PC-3 (cell line): ENCODE data around the gene GPR12. TPM values are rescaled to one million over a fixed set of nuclear protein-coding genes. Genes with fewer than 3 reads are reported as not detected.

Experiments
- ATAC-seq: fragments of 200-7000 bp; cut with Tn5 transposase; 2 replicates; pipeline ENCODE4 v1.9.1; 2020; ENCODE audit warnings: mild to moderate bottlenecking, moderate library complexity
- BruUV-seq: library from RNA; stranded (reverse); fragments of 400-500 nt; replicated peaks from 2 replicates; lab custom pipeline; 2021; lab: Mats Ljungman, UMichigan
- CTCF ChIA-PET: fragments of 300-600 bp; sonication (Branson Sonifier 250); formaldehyde crosslinking; loops from one replicate; lab custom pipeline; 2022; ENCODE audit warnings: antibody characterized with exemption; lab: Charles Lee
- POLR2A ChIA-PET: fragments of 300-600 bp; sonication (Branson Sonifier 250); formaldehyde crosslinking; loops from one replicate; lab custom pipeline; 2022; ENCODE audit warnings: antibody characterized with exemption; ENCODE audit not compliant: unreplicated experiment; lab: Charles Lee
- DNase-seq: peaks from one replicate; pipeline ENCODE4 v3.0.0-alpha.2; 2015
- H2AFZ ChIP-seq: fragments of 300-600 bp; sonication (generic); 2 replicates; pipeline ENCODE4 v1.6.0; 2016; ENCODE audit warnings: antibody characterized with exemption, low read length
- H3F3A ChIP-seq: fragments of 300-600 bp; sonication (generic); one replicate; pipeline ENCODE4 v1.6.0; 2017; ENCODE audit warnings: antibody characterized with exemption, low read length, control low read depth, mild to moderate bottlenecking; ENCODE audit not compliant: unreplicated experiment
- H3K27ac ChIP-seq: fragments of 300-600 bp; sonication (generic); 2 replicates; pipeline ENCODE4 v1.5.1; 2016; ENCODE audit warnings: mild to moderate bottlenecking, low read length
- H3K27me3 ChIP-seq: fragments of 300-600 bp; sonication (generic); 2 replicates; pipeline ENCODE4 v1.6.1; 2016; ENCODE audit warnings: low read length, mixed read lengths
- H3K36me3 ChIP-seq: fragments of 300-600 bp; sonication (generic); 2 replicates; pipeline ENCODE4 v1.6.1; 2016; ENCODE audit warnings: low read depth, mixed run types, low read length, mixed read lengths
- H3K4me1 ChIP-seq: fragments of 300-600 bp; sonication (generic); 2 replicates; pipeline ENCODE4 v1.5.1; 2016; ENCODE audit warnings: low read length; ENCODE audit not compliant: insufficient read depth
- H3K4me2 ChIP-seq: fragments of 300-600 bp; sonication (generic); 2 replicates; pipeline ENCODE4 v1.6.0; 2016; ENCODE audit warnings: low read length
- H3K4me3 ChIP-seq: fragments of 300-600 bp; sonication (generic); 2 replicates; pipeline ENCODE4 v1.5.1; 2016; ENCODE audit warnings: mild to moderate bottlenecking, low read length, mixed read lengths
- H3K79me2 ChIP-seq: fragments of 300-600 bp; sonication (generic); 2 replicates; pipeline ENCODE4 v1.6.1; 2017; ENCODE audit warnings: low read length, mixed read lengths
- H3K9ac ChIP-seq: fragments of 300-600 bp; sonication (generic); 2 replicates; pipeline ENCODE4 v1.6.0; 2016; ENCODE audit warnings: mild to moderate bottlenecking, low read length
- H3K9me2 ChIP-seq: fragments of 300-600 bp; sonication (generic); replicated peaks from 2 replicates; pipeline ENCODE4 v1.6.1; 2016; ENCODE audit warnings: mixed run types, low read length, mixed read lengths
- H3K9me3 ChIP-seq: fragments of 300-600 bp; sonication (generic); 2 replicates; pipeline ENCODE4 v1.6.1; 2016; ENCODE audit warnings: low read length, mixed read lengths
- H4K20me1 ChIP-seq: fragments of 300-600 bp; sonication (generic); 2 replicates; pipeline ENCODE4 v1.6.1; 2016; ENCODE audit warnings: low read length, mixed read lengths
- EZH2 ChIP-seq: fragments of 300-600 bp; sonication (generic); IDR thresholded peaks from one replicate; pipeline ENCODE4 v1.6.1; 2017; ENCODE audit warnings: antibody characterized with exemption, mild to moderate bottlenecking, low read length; ENCODE audit not compliant: unreplicated experiment
- EZH2phosphoT487 ChIP-seq: fragments of 300-600 bp; sonication (generic); IDR thresholded peaks from 2 replicates; pipeline ENCODE4 v1.6.1; 2018; ENCODE audit warnings: mild to moderate bottlenecking, antibody characterized with exemption, low read length, borderline replicate concordance
- intact Hi-C: fragments of 100-400 bp; cut with micrococcal nuclease; formaldehyde crosslinking; loops from 2 replicates; pipeline ENCODE4 v1.9.0; 2023
- total RNA-seq: library from RNA; depleted of rRNA; stranded (reverse); fragments of >200 nt; gene quantifications from 2 replicates; pipeline ENCODE4 v1.2.3, GENCODE V29; 2014
- TF ChIP-seq, protein P1 (sequence below): fragments of 300-600 bp; sonication (generic); conservative IDR thresholded peaks from 2 replicates; pipeline ENCODE4 v1.5.1; 2017; ENCODE audit warnings: antibody characterized with exemption, low read depth, mild to moderate bottlenecking, low read length

GPR12 gene
- total RNA-seq, 1 experiment from 2014 or later, result not detected

DNA sequence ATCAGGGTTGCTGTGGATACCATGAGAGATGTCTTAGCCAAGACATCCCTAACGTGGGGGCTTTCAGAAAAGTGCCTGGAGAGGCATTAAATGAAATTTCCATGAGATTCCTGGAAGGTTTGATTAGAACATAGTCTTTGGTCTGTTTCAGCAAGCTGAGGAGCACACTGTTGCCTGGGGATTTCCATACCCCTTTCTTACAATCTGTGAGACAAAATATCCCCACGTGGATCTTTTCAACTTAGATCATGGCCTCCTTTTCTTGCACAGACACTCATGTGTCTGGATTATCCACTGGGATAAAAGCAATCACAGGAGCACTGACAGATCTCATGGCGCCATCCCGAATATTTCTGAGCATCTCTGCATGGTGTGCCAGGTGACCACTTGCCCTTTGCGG is 41.7 kb downstream of the GPR12 start:
- POLR2A ChIA-PET, result no interaction called here
- no peaks in the 10 kb centered on the region for H3K36me3 ChIP-seq
- H3K4me1 ChIP-seq, result no peaks in the 10 kb centered on the region
- no peak for DNase-seq
- no peaks in the 10 kb centered on the region for H3K9me2 ChIP-seq
- TF ChIP-seq EZH2phosphoT487 (no peak), EZH2 (no peak)
- TF ChIP-seq, protein P1, sequence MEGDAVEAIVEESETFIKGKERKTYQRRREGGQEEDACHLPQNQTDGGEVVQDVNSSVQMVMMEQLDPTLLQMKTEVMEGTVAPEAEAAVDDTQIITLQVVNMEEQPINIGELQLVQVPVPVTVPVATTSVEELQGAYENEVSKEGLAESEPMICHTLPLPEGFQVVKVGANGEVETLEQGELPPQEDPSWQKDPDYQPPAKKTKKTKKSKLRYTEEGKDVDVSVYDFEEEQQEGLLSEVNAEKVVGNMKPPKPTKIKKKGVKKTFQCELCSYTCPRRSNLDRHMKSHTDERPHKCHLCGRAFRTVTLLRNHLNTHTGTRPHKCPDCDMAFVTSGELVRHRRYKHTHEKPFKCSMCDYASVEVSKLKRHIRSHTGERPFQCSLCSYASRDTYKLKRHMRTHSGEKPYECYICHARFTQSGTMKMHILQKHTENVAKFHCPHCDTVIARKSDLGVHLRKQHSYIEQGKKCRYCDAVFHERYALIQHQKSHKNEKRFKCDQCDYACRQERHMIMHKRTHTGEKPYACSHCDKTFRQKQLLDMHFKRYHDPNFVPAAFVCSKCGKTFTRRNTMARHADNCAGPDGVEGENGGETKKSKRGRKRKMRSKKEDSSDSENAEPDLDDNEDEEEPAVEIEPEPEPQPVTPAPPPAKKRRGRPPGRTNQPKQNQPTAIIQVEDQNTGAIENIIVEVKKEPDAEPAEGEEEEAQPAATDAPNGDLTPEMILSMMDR, result no peak
- no peaks in the 10 kb centered on the region for H4K20me1 ChIP-seq
- intact Hi-C loops, result no loop called here
- no peak overlapping the region for H3K4me2 ChIP-seq
- no TSS peak for BruUV-seq
- CTCF ChIA-PET, result no interaction called here
- no peak for ATAC-seq
- no peaks in the 10 kb centered on the region for H3K79me2 ChIP-seq
- no peak overlapping the region for H3K4me3 ChIP-seq
- H3K9ac ChIP-seq, result no peak overlapping the region
- no peaks in the 10 kb centered on the region for H3K9me3 ChIP-seq
- H3K27me3 ChIP-seq, result peaks cover 30% of the 10 kb centered on the region; the same call in 1 of the 2 replicates
- H2AFZ ChIP-seq, result no peak overlapping the region
- no peaks in the 10 kb centered on the region for H3F3A ChIP-seq
- H3K27ac ChIP-seq, result no peak overlapping the region

DNA sequence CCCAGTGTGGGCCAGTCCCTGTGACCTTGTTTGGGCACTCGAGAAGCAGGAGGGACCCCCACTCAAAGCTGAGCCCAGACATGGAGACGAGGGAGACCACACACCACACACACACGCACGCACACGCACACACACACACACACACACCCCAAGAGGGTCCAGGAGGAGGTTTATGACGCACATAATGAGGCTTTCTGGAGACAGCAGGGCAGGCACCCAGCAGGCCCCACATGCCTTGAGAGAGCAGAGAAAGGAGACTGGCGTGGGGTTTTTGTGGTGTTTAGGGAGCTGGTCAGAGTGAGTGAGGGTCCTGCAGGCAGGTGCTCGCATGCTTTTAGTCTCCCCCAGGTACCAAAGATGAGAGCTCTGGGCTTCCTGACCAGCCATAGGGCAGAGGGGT is 42.4 kb downstream of the GPR12 start:
- H3F3A ChIP-seq, result no peaks in the 10 kb centered on the region
- no peak overlapping the region for H3K27ac ChIP-seq
- no peak overlapping the region for H2AFZ ChIP-seq
- H3K36me3 ChIP-seq, result no peaks in the 10 kb centered on the region
- H3K4me3 ChIP-seq, result no peak overlapping the region
- no peaks in the 10 kb centered on the region for H3K4me1 ChIP-seq
- no peak overlapping the region for H3K9ac ChIP-seq
- peaks cover 30% of the 10 kb centered on the region; the same call in 1 of the 2 replicates for H3K27me3 ChIP-seq
- intact Hi-C loops, result no loop called here
- no peak overlapping the region for H3K4me2 ChIP-seq
- no TSS peak for BruUV-seq
- no peaks in the 10 kb centered on the region for H3K9me3 ChIP-seq
- H3K79me2 ChIP-seq, result no peaks in the 10 kb centered on the region
- CTCF ChIA-PET, result no interaction called here
- DNase-seq, result no peak
- TF ChIP-seq EZH2, result no peak
- TF ChIP-seq EZH2phosphoT487, result no peak
- TF ChIP-seq, protein P1, result no peak
- POLR2A ChIA-PET, result no interaction called here
- H3K9me2 ChIP-seq, result no peaks in the 10 kb centered on the region
- no peak for ATAC-seq
- H4K20me1 ChIP-seq, result no peaks in the 10 kb centered on the region

DNA sequence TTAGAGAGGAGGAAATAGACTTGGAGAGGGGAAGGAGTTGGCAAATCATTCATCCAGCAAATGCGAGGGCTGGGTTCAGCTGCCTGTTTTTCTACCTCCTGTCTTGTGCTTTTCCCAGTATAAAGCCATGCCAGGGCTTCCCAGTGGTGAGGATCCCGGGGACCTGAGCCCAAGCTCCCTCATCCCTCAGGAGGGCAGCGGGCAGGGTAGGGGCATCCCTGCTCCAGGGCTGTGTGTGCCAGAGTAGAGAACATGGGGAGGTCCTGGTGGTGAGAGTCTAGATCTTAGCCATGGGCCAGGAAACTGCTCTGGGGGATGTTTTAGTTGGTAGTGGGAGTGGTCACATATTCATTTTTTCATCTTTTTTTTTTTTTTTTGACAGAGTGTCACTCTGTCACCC is 43.6 kb downstream of the GPR12 start:
- Histone ChIP-seq H3K79me2 (no peaks in the 10 kb centered on the region), H3K9me2 (no peaks in the 10 kb centered on the region), H4K20me1 (no peaks in the 10 kb centered on the region), H3K4me2 (no peak overlapping the region), H2AFZ (no peak overlapping the region), H3K36me3 (no peaks in the 10 kb centered on the region), H3F3A (no peaks in the 10 kb centered on the region), H3K27me3 (peaks cover 24% of the 10 kb centered on the region; the same call in 1 of the 2 replicates), H3K4me1 (no peaks in the 10 kb centered on the region), H3K9me3 (no peaks in the 10 kb centered on the region), H3K4me3 (no peak overlapping the region), H3K27ac (no peak overlapping the region), H3K9ac (no peak overlapping the region)
- intact Hi-C loops, result no loop called here
- no TSS peak for BruUV-seq
- ChIA-PET CTCF (no interaction called here), POLR2A (no interaction called here)
- no peak for TF ChIP-seq EZH2
- TF ChIP-seq, protein P1, result no peak
- TF ChIP-seq EZH2phosphoT487, result no peak
- no peak for DNase-seq
- no peak for ATAC-seq
